HCT116 (cell line): ENCODE data around the gene STON1. TPM values are rescaled to one million over a fixed set of nuclear protein-coding genes. Genes with fewer than 3 reads are reported as not detected.

ENCODE experiments used
- ATAC-seq: fragments of 200-7000 bp; cut with Tn5 transposase; 2 replicates; pipeline ENCODE4 v1.9.1; 2020; ENCODE audit warnings: mild to moderate bottlenecking, moderate library complexity
- BruUV-seq: library from RNA; stranded (reverse); fragments of 400-500 nt; replicated peaks from 2 replicates; lab custom pipeline; 2021; lab: Mats Ljungman, UMichigan
- CTCF ChIA-PET: fragments of 300-600 bp; sonication (Branson Sonifier 250); formaldehyde crosslinking; loops from one replicate; lab custom pipeline; 2021; ENCODE audit warnings: antibody characterized with exemption; lab: Charles Lee
- POLR2A ChIA-PET: fragments of 300-600, 350-600 bp; sonication (Branson Sonifier 250); formaldehyde crosslinking; loops from one replicate; lab custom pipeline; 2021; ENCODE audit warnings: antibody characterized with exemption; lab: Charles Lee
- RAD21 ChIA-PET, 2 experiments: fragments of 300-600 bp; sonication (Branson Sonifier 250); formaldehyde crosslinking; loops; one replicate each; lab custom pipeline; 2023; ENCODE audit warnings: low total read pairs in 2 of 2; ENCODE audit not compliant: uncharacterized antibody in 2 of 2, unreplicated experiment in 2 of 2, low non-redundant PET in 1 of 2; lab: Charles Lee
- DNase-seq: peaks from one replicate; pipeline ENCODE4 v3.0.0-alpha.2; 2010; ENCODE audit warnings: low read depth, low spot score
- H2AFZ ChIP-seq: fragments of 200-600 bp; shearing (Covaris generic), sonication (generic); 2 replicates; pipeline ENCODE4 v1.6.1; 2017; ENCODE audit warnings: low read depth, mixed run types, mixed read lengths, antibody characterized with exemption, low read length; ENCODE audit not compliant: poor library complexity, severe bottlenecking
- H3K27ac ChIP-seq: 2 replicates; pipeline ENCODE4 v1.5.1; 2012; ENCODE audit warnings: low read depth, low read length
- H3K27me3 ChIP-seq: fragments of 200-600 bp; sonication (generic); 2 replicates; pipeline ENCODE4 v1.6.1; 2016; ENCODE audit warnings: mixed run types, low read length, mixed read lengths; ENCODE audit not compliant: insufficient read depth
- H3K36me3 ChIP-seq, 2 experiments: fragments of 200-500 bp in 1 of 2; fragments of 200-600 bp in 1 of 2; sonication (Bioruptor generic) in 1 of 2; sonication (generic) in 1 of 2; 2 replicates each; pipeline versions ENCODE4 v1.5.1 to v1.6.1; 2014 to 2016; ENCODE audit warnings: low read length in 2 of 2, inconsistent platforms in 1 of 2, mixed read lengths in 1 of 2, mixed run types in 1 of 2; ENCODE audit not compliant: insufficient read depth in 2 of 2, control insufficient read depth in 1 of 2
- H3K4me1 ChIP-seq, 2 experiments: fragments of 200-600 bp in 1 of 2; sonication (generic) in 1 of 2; 2 replicates each; pipeline versions ENCODE4 v1.5.1 to v1.6.1; 2012 to 2017; ENCODE audit warnings: low read length in 2 of 2, inconsistent platforms in 1 of 2, mild to moderate bottlenecking in 1 of 2, mixed read lengths in 1 of 2, mixed run types in 1 of 2, moderate library complexity in 1 of 2; ENCODE audit not compliant: insufficient read depth in 2 of 2, control insufficient read depth in 1 of 2
- H3K4me2 ChIP-seq: fragments of 200-600 bp; sonication (generic); 2 replicates; pipeline ENCODE4 v1.6.1; 2017; ENCODE audit warnings: mixed run types, low read length, mixed read lengths
- H3K4me3 ChIP-seq, 2 experiments: fragments of 200-600 bp in 1 of 2; sonication (generic) in 1 of 2; replicated peaks in 1 of 2; 2 replicates each; pipeline ENCODE4 v1.5.1; 2011 to 2016; ENCODE audit warnings: low read length in 2 of 2, control low read depth in 1 of 2, low read depth in 1 of 2, mild to moderate bottlenecking in 1 of 2, mixed read lengths in 1 of 2, mixed run types in 1 of 2
- H3K79me2 ChIP-seq: fragments of 200-600 bp; sonication (generic); 2 replicates; pipeline ENCODE4 v1.6.1; 2017; ENCODE audit warnings: mild to moderate bottlenecking, mixed run types, low read length, moderate library complexity, mixed read lengths; ENCODE audit not compliant: insufficient read depth
- H3K9ac ChIP-seq: fragments of 200-600 bp; sonication (generic); 2 replicates; pipeline ENCODE4 v1.6.1; 2016; ENCODE audit warnings: low read length, mixed read lengths
- H3K9me2 ChIP-seq: fragments of 200-600 bp; sonication (generic), shearing (Covaris generic); 2 replicates; pipeline ENCODE4 v1.6.1; 2017; ENCODE audit warnings: mixed run types, mild to moderate bottlenecking, moderate library complexity; ENCODE audit not compliant: insufficient read depth
- H3K9me3 ChIP-seq, 2 experiments: fragments of 200-500 bp in 1 of 2; fragments of 200-600 bp in 1 of 2; sonication (Bioruptor generic) in 1 of 2; sonication (generic) in 1 of 2; 2 replicates each; pipeline ENCODE4 v1.6.1; 2014 to 2017; ENCODE audit warnings: low read length in 2 of 2, mixed read lengths in 2 of 2, inconsistent platforms in 1 of 2, low read depth in 1 of 2, mild to moderate bottlenecking in 1 of 2, mixed run types in 1 of 2, moderate library complexity in 1 of 2; ENCODE audit not compliant: control insufficient read depth in 1 of 2, insufficient read depth in 1 of 2
- H4K20me1 ChIP-seq: fragments of 200-600 bp; sonication (generic), shearing (Covaris generic); 2 replicates; pipeline ENCODE4 v1.6.1; 2017; ENCODE audit warnings: mixed run types, mild to moderate bottlenecking, moderate library complexity; ENCODE audit not compliant: insufficient read depth
- ATF3 ChIP-seq: IDR thresholded peaks from 2 replicates; pipeline ENCODE4 v1.6.1; 2012
- CBX3 ChIP-seq: IDR thresholded peaks from 2 replicates; pipeline ENCODE4 v1.6.1; 2012; ENCODE audit warnings: low read depth
- CEBPB ChIP-seq: IDR thresholded peaks from 2 replicates; pipeline ENCODE4 v1.6.1; 2012; ENCODE audit warnings: low read depth
- ELF1 ChIP-seq: IDR thresholded peaks from 2 replicates; pipeline ENCODE4 v1.6.1; 2012; ENCODE audit warnings: low read depth, borderline replicate concordance
- EZH2 ChIP-seq: fragments of 200-600 bp; sonication (generic); IDR thresholded peaks from 2 replicates; pipeline ENCODE4 v1.6.1; 2017; ENCODE audit warnings: antibody characterized with exemption, mixed run types
- EZH2phosphoT487 ChIP-seq: fragments of 200-600 bp; IDR thresholded peaks from 2 replicates; pipeline ENCODE4 v1.6.1; 2018; ENCODE audit warnings: antibody characterized with exemption, borderline replicate concordance
- POLR2A ChIP-seq: IDR thresholded peaks from 2 replicates; pipeline ENCODE4 v1.7.0; 2011; ENCODE audit warnings: borderline replicate concordance; ENCODE audit not compliant: insufficient read depth, insufficient read length; ENCODE audit errors: extremely low read depth
- RAD21 ChIP-seq: IDR thresholded peaks from 2 replicates; pipeline ENCODE4 v1.6.1; 2012; ENCODE audit warnings: low read depth, mild to moderate bottlenecking
- REST ChIP-seq: IDR thresholded peaks from 2 replicates; pipeline ENCODE4 v1.6.1; 2012; ENCODE audit warnings: low read depth
- SP1 ChIP-seq: IDR thresholded peaks from 2 replicates; pipeline ENCODE4 v1.6.1; 2012; ENCODE audit warnings: low read depth
- TCF7L2 ChIP-seq: IDR thresholded peaks from 2 replicates; pipeline ENCODE4 v1.7.0; 2011; ENCODE audit warnings: borderline replicate concordance, inconsistent platforms; ENCODE audit not compliant: insufficient read depth, insufficient read length; ENCODE audit errors: extremely low read depth
- YY1 ChIP-seq: IDR thresholded peaks from 2 replicates; pipeline ENCODE4 v1.6.1; 2011; ENCODE audit warnings: low read length, low read depth, moderate library complexity, mild to moderate bottlenecking; ENCODE audit not compliant: insufficient replicate concordance; ENCODE audit errors: extremely low read depth
- ZNF274 ChIP-seq: fragments of 200-500 bp; sonication (Bioruptor generic); IDR thresholded peaks from 2 replicates; pipeline ENCODE4 v1.6.1; 2014; ENCODE audit warnings: mild to moderate bottlenecking, low read depth, low read length, inconsistent platforms
- intact Hi-C: fragments of 100-400 bp; cut with micrococcal nuclease; formaldehyde crosslinking; loops from 2 replicates; pipeline ENCODE4 v1.10.0; 2022
- total RNA-seq: library from RNA; stranded (reverse); gene quantifications from one replicate; pipeline ENCODE4 v1.2.1, GENCODE V29; 2021; ENCODE audit not compliant: unreplicated experiment

Gene STON1
- total RNA-seq, 1 experiment from 2014 or later, result 1.4 TPM

- ChIA-PET CTCF (no interaction called here), RAD21 (no interaction called here)
Measured at GRCh38 chr2:48525269-48525943, 4.5 kb upstream of the STON1 start.

More at GRCh38 chr2:48525269-48525943, 4.5 kb upstream of the STON1 start:
- no peak overlapping the region for H3K27ac ChIP-seq
- ATAC-seq (no peak), DNase-seq (no peak)
- H3K9me3 ChIP-seq, result no peaks in the 10 kb centered on the region
- H3K4me1 ChIP-seq, result no peaks in the 10 kb centered on the region
- intact Hi-C loops, result no loop called here
- no peak overlapping the region for H3K9ac ChIP-seq
- H2AFZ ChIP-seq, result no peak overlapping the region
- no peak overlapping the region for H3K4me2 ChIP-seq
- BruUV-seq, result no TSS peak
- H3K79me2 ChIP-seq, result no peaks in the 10 kb centered on the region
- POLR2A ChIA-PET, result no interaction called here
- H3K36me3 ChIP-seq, result no peaks in the 10 kb centered on the region
- no peak overlapping the region for H3K4me3 ChIP-seq
- no peak for TF ChIP-seq POLR2A
- TF ChIP-seq YY1, result no peak
- no peak for TF ChIP-seq ZNF274
- TF ChIP-seq SP1, result no peak
- no peak for TF ChIP-seq TCF7L2
- no peak for TF ChIP-seq EZH2
- TF ChIP-seq ELF1, result no peak
- TF ChIP-seq CBX3, result no peak
- no peak for TF ChIP-seq REST
- TF ChIP-seq RAD21, result no peak
- TF ChIP-seq CEBPB, result no peak
- no peak for TF ChIP-seq ATF3
- no peak for TF ChIP-seq EZH2phosphoT487
- H3K9me2 ChIP-seq, result no peaks in the 10 kb centered on the region
- no peaks in the 10 kb centered on the region for H4K20me1 ChIP-seq
- H3K27me3 ChIP-seq, result no peaks in the 10 kb centered on the region
